MM.1S (cell line): ENCODE data around the gene PADI3.

ENCODE experiments used
- DNase-seq: peaks from one replicate; pipeline ENCODE4 v3.0.0-alpha.2; 2015
- H2AFZ ChIP-seq: fragments of 300-600 bp; sonication (generic); 2 replicates; pipeline ENCODE4 v1.6.0; 2016; ENCODE audit warnings: antibody characterized with exemption, low read length
- H3F3A ChIP-seq: fragments of 300-600 bp; sonication (generic); 2 replicates; pipeline ENCODE4 v1.6.1; 2016; ENCODE audit warnings: mild to moderate bottlenecking, antibody characterized with exemption, low read length, moderate library complexity, mixed read lengths; ENCODE audit not compliant: insufficient read depth
- H3K27ac ChIP-seq: fragments of 300-600 bp; sonication (generic); 2 replicates; pipeline ENCODE4 v1.5.1; 2016; ENCODE audit warnings: mild to moderate bottlenecking, low read length
- H3K27me3 ChIP-seq: fragments of 300-600 bp; sonication (generic); replicated peaks from 2 replicates; pipeline ENCODE4 v1.6.0; 2016; ENCODE audit warnings: low read length; ENCODE audit not compliant: insufficient read depth
- H3K36me3 ChIP-seq: fragments of 300-600 bp; sonication (generic); replicated peaks from 2 replicates; pipeline ENCODE4 v1.6.1; 2016; ENCODE audit warnings: mild to moderate bottlenecking, low read length, mixed read lengths; ENCODE audit not compliant: insufficient read depth
- H3K4me1 ChIP-seq: fragments of 300-600 bp; sonication (generic); 2 replicates; pipeline ENCODE4 v1.6.1; 2016; ENCODE audit warnings: low read length, mixed read lengths
- H3K4me2 ChIP-seq: fragments of 300-600 bp; sonication (generic); 2 replicates; pipeline ENCODE4 v1.6.0; 2016; ENCODE audit warnings: low read depth, low read length
- H3K4me3 ChIP-seq: fragments of 300-600 bp; sonication (generic); 2 replicates; pipeline ENCODE4 v1.5.1; 2016; ENCODE audit warnings: low read length, mixed read lengths
- H3K79me2 ChIP-seq: fragments of 300-600 bp; sonication (generic); 2 replicates; pipeline ENCODE4 v1.6.1; 2016; ENCODE audit warnings: mixed run types, low read length, mixed read lengths
- H3K9ac ChIP-seq: fragments of 300-600 bp; sonication (generic); 2 replicates; pipeline ENCODE4 v1.6.1; 2016; ENCODE audit warnings: low read length, mixed read lengths
- H3K9me2 ChIP-seq: fragments of 300-600 bp; sonication (generic); replicated peaks from 2 replicates; pipeline ENCODE4 v1.6.1; 2016; ENCODE audit warnings: mild to moderate bottlenecking, low read length, mixed read lengths; ENCODE audit not compliant: insufficient read depth
- H3K9me3 ChIP-seq: fragments of 300-600 bp; sonication (generic); replicated peaks from 2 replicates; pipeline ENCODE4 v1.6.1; 2016; ENCODE audit warnings: mild to moderate bottlenecking, low read length, mixed read lengths; ENCODE audit not compliant: insufficient read depth
- H4K20me1 ChIP-seq: fragments of 300-600 bp; sonication (generic); 2 replicates; pipeline ENCODE4 v1.6.1; 2016; ENCODE audit warnings: mild to moderate bottlenecking, low read length, moderate library complexity, mixed read lengths; ENCODE audit not compliant: insufficient read depth
- CTCF ChIP-seq: fragments of 300-600 bp; sonication (generic); IDR thresholded peaks from 2 replicates; pipeline ENCODE4 v1.5.1; 2016; ENCODE audit warnings: antibody characterized with exemption, low read length, mixed read lengths
- EZH2 ChIP-seq: fragments of 300-600 bp; sonication (generic); optimal IDR thresholded peaks from 2 replicates; pipeline ENCODE3; 2017; ENCODE audit warnings: low read depth, mild to moderate bottlenecking, antibody characterized with exemption, low read length, mixed read lengths
- EZH2phosphoT487 ChIP-seq: fragments of 300-600 bp; sonication (generic); IDR thresholded peaks from 2 replicates; pipeline ENCODE4 v1.6.1; 2018; ENCODE audit warnings: antibody characterized with exemption, low read length

The PADI3 gene

GRCh38 chr1:17314491-17314971 is 65.6 kb downstream of the PADI3 start:
- no peak for DNase-seq
- no peaks in the 10 kb centered on the region for H3K9me2 ChIP-seq

GRCh38 chr1:17315542-17316130 is 66.7 kb downstream of the PADI3 start:
- DNase-seq = no peak
- Histone ChIP-seq H3K27me3 (peaks cover 82% of the 10 kb centered on the region), H3K4me2 (no peak overlapping the region), H3K9me2 (no peaks in the 10 kb centered on the region), H3K9me3 (no peaks in the 10 kb centered on the region), H2AFZ (no peak overlapping the region), H3K9ac (no peak overlapping the region), H3K4me1 (no peaks in the 10 kb centered on the region), H3K4me3 (no peak overlapping the region), H4K20me1 (no peaks in the 10 kb centered on the region), H3K36me3 (no peaks in the 10 kb centered on the region), H3K79me2 (no peaks in the 10 kb centered on the region), H3F3A (no peaks in the 10 kb centered on the region), H3K27ac (no peak overlapping the region)
- TF ChIP-seq EZH2 (no peak), CTCF (no peak), EZH2phosphoT487 (no peak)

More at GRCh38 chr1:17314491-17314971, 65.6 kb downstream of the PADI3 start:
- Histone ChIP-seq H3K36me3 (no peaks in the 10 kb centered on the region), H3K4me1 (no peaks in the 10 kb centered on the region), H4K20me1 (no peaks in the 10 kb centered on the region), H3K27me3 (peaks cover 82% of the 10 kb centered on the region), H3K9ac (no peak overlapping the region), H3F3A (no peaks in the 10 kb centered on the region), H3K4me3 (no peak overlapping the region), H3K79me2 (no peaks in the 10 kb centered on the region), H3K4me2 (no peak overlapping the region), H3K27ac (no peak overlapping the region), H3K9me3 (no peaks in the 10 kb centered on the region), H2AFZ (no peak overlapping the region)
- TF ChIP-seq CTCF = no peak
- TF ChIP-seq EZH2 = no peak
- TF ChIP-seq EZH2phosphoT487 = no peak

DNA sequence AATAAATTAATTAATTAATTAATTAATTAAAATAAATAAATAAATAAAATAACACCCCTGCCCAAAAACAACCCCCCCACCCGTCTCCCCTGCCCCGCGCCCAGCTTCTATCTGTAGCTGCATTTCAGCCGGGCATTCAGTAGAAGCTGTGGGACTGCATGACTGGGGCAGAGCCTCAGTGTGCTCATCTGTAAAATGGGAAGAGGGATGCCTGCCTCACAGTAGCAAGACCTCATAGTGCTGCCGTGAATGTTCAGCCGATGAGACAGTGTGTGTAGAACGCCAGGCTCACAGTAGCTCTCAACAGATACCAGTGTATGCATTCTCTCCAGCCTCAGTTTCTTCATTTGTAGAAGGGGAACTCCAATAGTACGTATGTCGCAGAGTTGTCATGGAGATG is 67.8 kb downstream of the PADI3 start:
- Histone ChIP-seq H2AFZ (no peak overlapping the region), H3K4me1 (no peaks in the 10 kb centered on the region), H3K27ac (no peak overlapping the region), H3K9me2 (no peaks in the 10 kb centered on the region), H3F3A (no peaks in the 10 kb centered on the region), H3K36me3 (no peaks in the 10 kb centered on the region), H3K9me3 (no peaks in the 10 kb centered on the region), H3K27me3 (peaks cover 88% of the 10 kb centered on the region), H3K79me2 (no peaks in the 10 kb centered on the region), H4K20me1 (no peaks in the 10 kb centered on the region), H3K4me3 (no peak overlapping the region), H3K4me2 (no peak overlapping the region), H3K9ac (no peak overlapping the region)
- no peak for TF ChIP-seq EZH2phosphoT487
- no peak for TF ChIP-seq EZH2
- TF ChIP-seq CTCF = no peak
- no peak for DNase-seq
